Heart right ventricle (tissue), 16 donors: ENCODE measurements around the gene IGSF21. TPM values are rescaled to one million over a fixed set of nuclear protein-coding genes. Genes with fewer than 3 reads are reported as not detected.

Experiments
- ATAC-seq, 8 donors: fragments of 200-7000 bp; cut with Tn5 transposase; one replicate each; pipeline ENCODE4 v1.9.1; 2020; ENCODE audit warnings: mild to moderate bottlenecking in 8 of 8, moderate library complexity in 8 of 8, moderate number of reproducible peaks in 1 of 8
- DNase-seq, 2 donors: peaks; one replicate each; pipeline ENCODE4 v3.0.0-alpha.2; 2020
- H3K27ac ChIP-seq, 10 donors: fragments of 200-600 bp; sonication (generic) in 2 of 10; one replicate each; pipeline versions ENCODE4 v1.5.0 to v1.8.0; 2020 to 2022; ENCODE audit warnings: mild to moderate bottlenecking in 3 of 10
- H3K27me3 ChIP-seq, 7 donors: fragments of 200-600 bp; one replicate each; pipeline ENCODE4 v1.8.0; 2021 to 2022; ENCODE audit warnings: mild to moderate bottlenecking in 2 of 7
- H3K36me3 ChIP-seq, 9 donors: fragments of 200-600 bp; sonication (generic) in 1 of 9; one replicate each; pipeline versions ENCODE4 v1.5.0 to v1.8.0; 2020 to 2022; ENCODE audit warnings: mild to moderate bottlenecking in 2 of 9
- H3K4me1 ChIP-seq, 9 donors: fragments of 200-600 bp; sonication (generic) in 1 of 9; one replicate each; pipeline versions ENCODE4 v1.5.0 to v1.8.0; 2020 to 2022; ENCODE audit warnings: mild to moderate bottlenecking in 4 of 9
- H3K4me3 ChIP-seq, 10 donors: fragments of 200-600 bp; sonication (generic) in 2 of 10; one replicate each; pipeline versions ENCODE4 v1.5.0 to v1.8.0; 2020 to 2022; ENCODE audit warnings: mild to moderate bottlenecking in 7 of 10, moderate library complexity in 2 of 10
- H3K9me3 ChIP-seq, 11 donors: fragments of 200-600 bp in 10 of 11; sonication (generic) in 2 of 11; one replicate each; pipeline versions ENCODE4 v1.5.0 to v1.8.0; 2013 to 2022; ENCODE audit warnings: mild to moderate bottlenecking in 2 of 11, control low read depth in 1 of 11, moderate library complexity in 1 of 11
- WGBS, 2 donors: extraction: QIAGEN DNeasy Blood & Tissue Kit; methylation state at CpG; one replicate each; pipeline ENCODE4 v1.1.7; 2013; ENCODE audit warnings: inconsistent platforms in 1 of 2; 5-methylcytosine and 5-hydroxymethylcytosine counted together
- intact Hi-C, 10 donors: fragments of 100-400 bp; cut with DNase I; formaldehyde crosslinking; loops; one replicate each; pipeline versions ENCODE4 v1.11.1 to v1.14.2; 2022
- polyA plus RNA-seq, 2 donors: library from polyadenylated mRNA; stranded (reverse); fragments of 200-250 nt; gene quantifications; one replicate each; pipeline ENCODE4 v1.2.3, GENCODE V29; 2013
- total RNA-seq, 10 donors: library from RNA; stranded (reverse); fragmentation: NEBNext Ultra II Directional in 3 of 10; extraction: Animal tissue kit (Norgen Biotek cat#: 25700) in 3 of 10; gene quantifications; one replicate each; pipeline versions ENCODE4 v1.2.1 to v1.2.4, GENCODE V29; 2021 to 2023
- TF ChIP-seq, protein P1 (sequence below), 9 donors: fragments of 200-600 bp; sonication (generic) in 2 of 9; IDR thresholded peaks; one replicate each; pipeline versions ENCODE4 v1.5.0 to v1.8.0; 2021 to 2022; ENCODE audit warnings: antibody characterized with exemption in 9 of 9, mild to moderate bottlenecking in 5 of 9, moderate library complexity in 1 of 9
- donor health status: Arrhythmogenic right ventricular cardiomyopathy.
- donor health status: ischemic (EF 13 %, LVEDD 7.1; RV severe dilation, severe dysfunction).
- donor health status: healthy with polysubstance abuse.
- donor health status: DM: no; HTN: yes; CAD: no.
- donor health status: DM: no; HTN: no; CAD: no.
- donor health status: ischemic (EF 25% LVEDD 6.9; RV normal size, moderate dysfunction).
- donor health status: ischemic (EF 25% LVEDD 5.7; RV mildly dilated, moderate dysfunction).
- donor health status: healthy.
- donor health status: DM: yes; HTN: yes; CAD: no.
- donor health status: Ischemic cardiomyopathy.
- donor health status: ischemic (EF 35%, LVEDD 5.7; RV mildly dilated, moderate dysfunction).
- donor health status: nonischemic (EF 11% LVEDD 7.7; RV severe dilation, severe dysfunction).
- donor health status: DM: yes; HTN: yes; CAD: no.
- donor health status: PGD.
- donor health status: ischemic (EF 29% LVEDD 5.4; RV normal size, mild dysfunction).
- donor health status: nonischemic (EF 23%, LVEDD 6.1; RV moderate dilation, normal function).

IGSF21 gene
- total and polyA plus RNA-seq, 12 donors: 0.13 to 1.6 (median 0.51) TPM; not detected in 1

DNA sequence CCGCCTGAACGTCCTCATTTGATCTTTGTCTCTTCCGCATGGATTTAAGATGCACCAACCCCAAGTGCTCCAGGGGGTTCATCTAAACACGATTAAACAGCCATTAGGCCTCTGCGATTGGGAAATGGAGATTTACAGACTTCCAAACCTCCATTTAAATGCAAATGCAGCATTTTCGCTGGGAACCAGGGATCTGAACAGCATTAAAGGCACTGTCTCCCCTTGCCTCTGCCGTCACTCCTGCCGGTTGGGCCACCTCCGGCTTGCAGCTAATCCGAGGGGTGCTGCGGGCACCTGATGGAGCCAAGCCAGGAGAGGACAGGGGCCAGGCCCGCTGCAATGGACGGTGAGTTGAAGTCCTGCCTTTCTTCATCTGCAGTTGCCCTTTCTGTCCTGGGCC, 302.8 kb downstream of the IGSF21 start:
- no peak for DNase-seq
- intact Hi-C loops: no loop called here
- Histone ChIP-seq H3K9me3 (peaks cover 0 to 30% (median 7%) of the 10 kb centered on the region in 11 donors), H3K27ac (no peak overlapping the region), H3K4me3 (no peak overlapping the region), H3K4me1 (no peaks in the 10 kb centered on the region), H3K36me3 (no peaks in the 10 kb centered on the region), H3K27me3 (peaks cover 0 to 51% (median 29%) of the 10 kb centered on the region in 7 donors)
- TF ChIP-seq, protein P1, sequence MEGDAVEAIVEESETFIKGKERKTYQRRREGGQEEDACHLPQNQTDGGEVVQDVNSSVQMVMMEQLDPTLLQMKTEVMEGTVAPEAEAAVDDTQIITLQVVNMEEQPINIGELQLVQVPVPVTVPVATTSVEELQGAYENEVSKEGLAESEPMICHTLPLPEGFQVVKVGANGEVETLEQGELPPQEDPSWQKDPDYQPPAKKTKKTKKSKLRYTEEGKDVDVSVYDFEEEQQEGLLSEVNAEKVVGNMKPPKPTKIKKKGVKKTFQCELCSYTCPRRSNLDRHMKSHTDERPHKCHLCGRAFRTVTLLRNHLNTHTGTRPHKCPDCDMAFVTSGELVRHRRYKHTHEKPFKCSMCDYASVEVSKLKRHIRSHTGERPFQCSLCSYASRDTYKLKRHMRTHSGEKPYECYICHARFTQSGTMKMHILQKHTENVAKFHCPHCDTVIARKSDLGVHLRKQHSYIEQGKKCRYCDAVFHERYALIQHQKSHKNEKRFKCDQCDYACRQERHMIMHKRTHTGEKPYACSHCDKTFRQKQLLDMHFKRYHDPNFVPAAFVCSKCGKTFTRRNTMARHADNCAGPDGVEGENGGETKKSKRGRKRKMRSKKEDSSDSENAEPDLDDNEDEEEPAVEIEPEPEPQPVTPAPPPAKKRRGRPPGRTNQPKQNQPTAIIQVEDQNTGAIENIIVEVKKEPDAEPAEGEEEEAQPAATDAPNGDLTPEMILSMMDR (IDR thresholded peaks at IDR 0.05): no peak
- WGBS, 2 donors: 42 to 50% methylated on average over 13 of the region's 13 CpGs
- no peak for ATAC-seq

DNA sequence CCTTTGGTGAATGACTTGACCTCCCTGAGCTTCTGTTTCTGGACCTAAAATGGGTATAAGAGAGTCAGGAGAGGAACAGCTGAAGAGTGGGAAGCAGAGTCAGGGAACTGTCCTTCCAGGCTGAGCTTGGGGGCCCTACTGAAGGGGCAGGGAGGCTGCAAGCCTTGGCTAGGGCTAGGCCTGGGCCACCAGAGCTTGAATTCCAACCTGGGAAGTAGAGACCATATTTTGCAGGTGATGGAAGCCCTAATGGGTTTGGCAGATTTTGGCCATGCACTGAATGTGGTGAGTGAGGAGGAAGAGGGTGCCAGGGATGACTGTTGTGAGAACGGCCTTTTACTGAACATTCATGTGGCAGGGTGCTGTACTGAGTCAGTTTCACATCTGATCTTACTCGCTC, 303.7 kb downstream of the IGSF21 start:
- Histone ChIP-seq H3K9me3 (peaks cover 0 to 30% (median 7%) of the 10 kb centered on the region in 11 donors), H3K27me3 (peaks cover 0 to 42% (median 20%) of the 10 kb centered on the region in 7 donors), H3K4me1 (no peaks in the 10 kb centered on the region), H3K4me3 (no peak overlapping the region), H3K27ac (no peak overlapping the region), H3K36me3 (no peaks in the 10 kb centered on the region)
- intact Hi-C loops: no loop called here
- no peak for ATAC-seq
- no peak for DNase-seq
- TF ChIP-seq, protein P1 (IDR thresholded peaks at IDR 0.05): no peak
- WGBS, 2 donors: 90 to 91% methylated on average over 2 of the region's 2 CpGs

DNA sequence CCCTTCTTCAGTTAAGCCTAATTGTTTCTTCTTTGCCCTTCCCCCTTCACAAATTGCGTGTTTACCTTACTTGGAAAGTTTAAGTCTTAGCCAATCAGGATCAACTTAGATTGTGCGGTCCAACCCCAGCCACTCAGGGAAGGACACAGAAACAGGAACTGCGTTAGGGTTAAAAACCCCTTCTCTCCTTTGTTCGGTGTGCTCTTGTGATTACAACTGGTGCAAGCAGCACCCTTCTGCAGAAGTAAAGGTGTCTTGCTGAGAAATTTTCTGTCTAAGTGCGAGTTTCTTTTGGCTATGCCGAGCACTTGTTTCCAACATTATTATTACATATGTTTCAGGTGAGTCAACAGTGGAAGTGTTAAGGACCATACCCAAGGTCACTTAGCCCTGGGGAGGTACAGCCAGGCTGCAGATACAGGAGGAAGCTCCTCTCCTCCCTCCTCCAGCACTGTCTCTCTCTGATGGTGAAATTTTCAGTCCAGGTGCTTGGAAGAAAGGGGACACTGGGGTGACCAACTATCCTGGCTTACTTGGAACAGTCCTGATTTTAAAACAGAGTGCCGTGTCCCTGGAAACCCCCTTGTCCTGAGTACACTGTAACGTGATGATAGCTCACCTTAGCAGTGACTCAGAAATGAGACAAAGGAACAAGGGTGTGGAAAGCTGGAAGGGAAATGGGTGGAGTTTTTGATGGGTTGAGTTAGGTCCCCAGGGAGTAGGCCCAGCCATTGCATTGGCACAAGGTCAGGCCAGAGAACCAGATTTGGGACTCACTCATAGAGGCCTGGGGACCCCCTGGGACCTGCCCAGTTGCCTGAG, 304.4 kb downstream of the IGSF21 start:
- H3K4me1 ChIP-seq: no peaks in the 10 kb centered on the region
- no peak overlapping the region for H3K27ac ChIP-seq
- 82 to 87% methylated on average over 8 of the region's 8 CpGs for WGBS, 2 donors
- intact Hi-C loops: no loop called here
- no peak overlapping the region for H3K4me3 ChIP-seq
- no peaks in the 10 kb centered on the region for H3K36me3 ChIP-seq
- ATAC-seq (no peak), DNase-seq (no peak)
- peaks cover 0 to 30% (median 7%) of the 10 kb centered on the region in 11 donors for H3K9me3 ChIP-seq
- TF ChIP-seq, protein P1 (IDR thresholded peaks at IDR 0.05): no peak
- peaks cover 0 to 35% (median 15%) of the 10 kb centered on the region in 7 donors for H3K27me3 ChIP-seq

DNA sequence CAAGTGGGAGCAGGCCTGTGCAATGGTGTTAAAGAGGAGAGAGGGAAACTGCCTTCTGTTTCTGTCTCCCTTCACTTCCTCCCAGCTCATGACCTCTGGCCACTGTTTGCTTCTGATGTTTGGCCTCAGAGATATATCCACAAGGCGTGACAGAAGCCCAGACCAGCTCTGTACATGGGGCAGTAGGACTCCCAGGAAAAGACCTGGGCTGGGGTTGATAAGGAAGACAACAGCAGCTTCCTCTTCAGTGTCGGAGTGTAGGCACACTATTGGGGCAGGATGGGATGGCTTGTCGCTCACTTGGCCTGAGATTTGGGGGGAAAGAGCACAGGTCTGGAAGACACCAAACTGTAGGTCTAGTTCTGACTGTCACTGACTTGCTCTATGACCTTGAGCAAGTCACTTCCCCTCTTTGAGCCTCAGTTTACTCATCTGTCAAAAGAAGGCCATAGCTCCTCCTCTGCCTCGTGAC, 305.3 kb downstream of the IGSF21 start:
- no peak for DNase-seq
- Histone ChIP-seq H3K4me3 (no peak overlapping the region), H3K9me3 (peaks cover 0 to 30% (median 7%) of the 10 kb centered on the region in 11 donors), H3K36me3 (no peaks in the 10 kb centered on the region), H3K27me3 (peaks cover 0 to 30% (median 8%) of the 10 kb centered on the region in 7 donors), H3K4me1 (no peaks in the 10 kb centered on the region), H3K27ac (no peak overlapping the region)
- no peak for ATAC-seq
- WGBS, 2 donors: 57 to 82% methylated on average over 4 of the region's 4 CpGs
- intact Hi-C loops: no loop called here
- TF ChIP-seq, protein P1 (IDR thresholded peaks at IDR 0.05): no peak
